NCI-H2196 treated with DMSO at 0.1 percent for 48 hours (cell line): ENCODE data around the gene RCAN1.
"Not testable (repeated sequence)": the region's sequence is repeated elsewhere in the genome, so short reads cannot be mapped to it uniquely, and the experiment has no call there.

Experiments used
- DNase-seq: peaks from one replicate; lab custom pipeline; 2025; ENCODE audit not compliant: unreplicated experiment; lab: John Stamatoyannopoulos, UW

RCAN1 gene

DNA sequence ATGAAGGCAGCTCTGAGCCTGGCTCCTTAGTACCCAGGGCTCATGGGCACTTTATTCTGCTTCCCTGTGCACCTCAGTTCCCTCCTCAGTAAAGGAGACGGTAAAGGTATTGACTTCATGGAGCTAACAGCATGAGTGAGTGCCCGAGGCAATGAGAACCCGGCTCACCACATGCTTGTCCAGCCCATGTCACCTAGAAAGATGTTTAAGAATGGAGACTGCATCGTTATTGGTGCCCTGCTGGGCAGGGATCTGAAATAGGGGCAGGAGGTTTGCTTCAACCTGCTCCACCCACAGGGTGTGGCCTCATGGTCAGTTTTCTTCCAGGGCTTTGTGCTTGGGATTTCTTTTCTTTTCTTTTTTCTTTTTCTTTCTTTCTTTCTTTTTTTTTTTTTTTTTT lies 95.9 kb downstream of the RCAN1 start:
- no peak for DNase-seq

DNA sequence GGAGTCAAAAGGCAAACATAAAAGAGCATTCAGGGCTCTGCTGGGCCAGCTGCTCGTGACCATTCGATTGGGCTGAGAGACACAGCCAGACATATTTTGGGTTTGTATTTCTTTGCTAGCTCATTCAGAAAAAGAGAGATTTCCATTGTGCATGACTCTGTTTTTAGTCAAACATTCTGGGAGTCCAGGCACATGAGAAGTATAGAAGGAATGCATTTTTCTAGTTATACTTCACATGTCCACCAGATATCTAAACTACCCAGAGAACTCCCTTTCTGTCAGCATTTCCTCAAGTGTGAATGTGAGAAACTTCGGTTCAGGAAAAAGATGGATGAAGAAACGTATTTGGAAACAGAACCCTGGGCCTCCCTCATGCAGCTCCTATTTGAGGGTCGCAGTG lies 96.6 kb downstream of the RCAN1 start:
- no peak for DNase-seq

DNA sequence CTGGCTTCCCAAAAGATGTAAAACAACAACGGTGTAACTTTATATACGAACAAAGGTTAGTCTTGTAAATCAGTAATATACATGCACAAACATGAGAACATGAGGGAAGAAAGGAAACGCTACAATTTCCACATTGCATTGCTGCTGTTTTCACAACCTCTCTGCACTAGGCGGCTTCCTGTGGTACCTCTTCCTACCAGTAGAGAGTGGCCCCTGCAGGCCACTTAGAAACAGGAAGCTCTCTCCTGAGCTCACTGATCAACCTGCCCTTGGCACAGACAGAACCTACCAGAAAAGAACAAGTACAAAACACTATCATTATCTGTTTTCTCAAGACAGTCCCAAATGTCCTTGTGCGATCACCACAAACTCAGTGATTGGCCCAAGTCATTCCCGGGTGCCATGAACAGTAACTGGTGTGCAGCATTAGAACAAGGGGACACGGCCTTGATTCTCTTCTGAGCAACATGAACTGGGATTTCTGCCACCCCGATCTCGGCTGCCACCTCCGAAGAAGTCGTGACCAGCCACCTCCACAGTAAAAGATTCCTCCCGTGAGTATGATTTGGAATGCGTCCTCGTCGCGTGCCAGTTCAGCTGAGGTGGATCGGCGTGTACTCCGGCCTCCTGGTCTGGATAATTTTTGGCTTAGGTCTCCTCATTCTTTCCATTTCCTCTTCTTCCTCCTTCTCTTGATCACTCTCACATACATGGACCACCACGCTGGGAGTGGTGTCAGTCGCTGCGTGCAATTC lies 97.2 kb downstream of the RCAN1 start:
- DNase-seq = no peak

DNA sequence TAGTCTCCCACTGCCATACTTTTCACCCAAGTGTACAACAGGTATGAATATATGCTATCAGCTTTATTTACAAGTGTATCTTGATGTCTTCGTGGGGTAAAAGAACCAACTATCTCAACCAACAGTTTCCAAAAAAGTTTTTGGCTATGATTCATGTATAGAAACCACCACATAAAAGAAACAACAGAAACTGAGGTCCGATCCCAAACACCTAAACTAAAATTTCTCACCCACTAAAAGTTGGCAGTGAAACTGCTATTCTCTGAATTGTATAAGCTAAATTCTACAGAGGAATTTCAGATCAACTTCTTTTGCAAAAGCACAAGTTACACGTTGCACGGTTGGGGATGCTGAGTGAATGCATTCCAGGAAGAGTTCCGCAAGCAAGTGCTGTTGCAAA lies 97.9 kb downstream of the RCAN1 start:
- DNase-seq = no peak

DNA sequence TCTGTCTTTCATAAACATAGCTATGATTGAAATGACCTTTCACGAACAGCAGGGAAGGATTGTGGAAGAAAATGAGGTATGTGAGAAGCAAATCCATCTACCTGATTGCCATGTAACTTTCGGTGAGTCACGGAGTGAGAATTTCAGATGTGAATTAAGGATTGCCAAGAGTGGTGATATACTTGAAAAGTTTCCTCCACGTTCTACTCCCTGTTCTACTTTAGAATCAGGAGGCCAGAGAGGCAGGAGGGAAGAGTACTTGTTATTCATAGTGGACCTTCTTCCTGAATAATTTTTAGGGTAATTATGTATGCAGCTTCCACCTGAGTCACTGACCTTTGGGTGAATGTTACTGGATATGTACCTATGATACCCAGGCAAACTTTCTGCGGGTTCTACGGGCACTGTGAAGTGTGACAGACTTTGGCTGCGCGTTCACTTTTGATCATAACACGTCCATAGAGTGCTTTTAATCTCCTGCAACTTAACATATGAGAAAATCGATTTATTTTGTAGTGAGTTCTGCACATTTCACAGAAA lies 100.3 kb downstream of the RCAN1 start:
- DNase-seq = no peak

DNA sequence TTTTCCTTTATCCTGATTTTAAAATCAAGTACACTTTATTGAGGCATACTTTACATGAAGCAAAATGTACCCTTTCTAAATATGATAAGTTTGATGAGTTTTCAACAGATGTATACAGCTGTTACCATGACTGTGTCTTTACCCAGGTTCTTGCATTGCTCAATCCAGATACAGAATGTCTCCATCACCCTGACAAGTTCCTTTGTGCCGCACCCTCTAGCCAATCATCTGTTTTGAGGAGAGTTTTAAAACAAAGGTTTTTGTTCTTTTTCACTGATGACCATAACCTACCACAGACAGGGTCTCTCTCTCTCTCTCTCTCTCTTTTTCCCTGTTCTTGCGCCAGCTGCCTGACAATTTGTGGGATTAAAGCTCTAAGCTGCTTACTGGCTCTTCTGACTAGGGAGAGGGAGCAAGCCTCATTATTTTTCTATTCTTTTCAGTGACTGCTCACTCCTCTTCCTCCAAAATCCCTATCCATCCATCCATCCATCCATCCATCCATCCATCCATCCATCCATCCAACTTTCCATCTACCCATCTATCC lies 101.7 kb downstream of the RCAN1 start:
- no peak for DNase-seq

DNA sequence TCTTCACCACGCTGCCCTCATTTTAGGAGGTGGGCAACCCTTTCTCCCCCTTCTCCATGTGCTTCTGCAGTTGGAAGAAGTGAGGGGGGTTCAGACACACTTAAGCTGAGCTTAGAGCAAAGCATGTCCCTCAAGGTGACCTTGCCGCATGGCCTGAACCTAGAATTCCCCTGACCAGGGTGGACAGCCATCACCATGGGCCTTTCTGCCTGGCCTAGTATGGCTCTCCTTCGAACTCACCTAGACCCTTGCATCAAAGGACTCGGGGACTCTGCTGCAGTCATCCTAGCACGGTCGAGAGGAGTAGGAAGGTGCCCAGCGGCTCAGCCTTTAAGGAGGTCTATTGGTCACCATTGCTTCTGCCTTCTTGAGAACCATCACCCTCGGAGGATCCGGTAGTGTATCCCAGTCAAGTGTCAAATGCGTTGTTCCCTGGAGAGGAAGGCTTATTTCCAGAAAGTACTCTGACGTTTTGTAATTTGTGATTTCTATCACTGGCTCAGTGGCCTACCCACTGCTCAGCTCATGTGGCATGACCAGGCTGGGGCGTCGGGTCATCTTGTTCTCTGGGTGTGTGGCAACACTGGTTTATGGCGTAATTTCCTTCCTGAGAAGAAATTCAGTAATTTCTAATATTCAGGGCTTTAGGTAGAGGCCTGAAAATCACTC lies 103.0 kb downstream of the RCAN1 start, which contains the start of gene KCNE1:
Gene KCNE1, minus strand, starts transcription at position 424 of the 669 bp plus-strand sequence. CDS start 62,576 bp downstream, outside the sequence.
- no peak for DNase-seq

DNA sequence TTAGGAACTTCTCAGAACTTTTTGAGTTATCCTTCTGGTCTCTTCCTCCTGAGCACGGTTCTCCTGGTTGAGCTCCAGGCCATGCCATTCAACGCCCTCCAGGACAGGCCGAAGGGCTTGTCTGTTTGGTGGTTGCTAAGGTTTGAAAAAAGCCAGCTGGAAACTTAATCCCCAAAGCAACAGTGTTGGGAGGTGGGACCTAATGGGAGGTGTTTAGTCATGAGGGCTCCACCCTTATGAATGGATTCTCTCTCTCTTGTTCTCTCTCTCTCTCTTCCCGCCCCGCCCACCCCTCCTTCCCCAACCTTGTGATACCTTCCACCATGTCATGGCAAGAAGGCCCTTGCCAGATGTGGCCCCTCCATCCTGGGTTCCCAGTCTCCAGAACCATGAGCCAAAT lies 103.7 kb downstream of the RCAN1 start:
- DNase-seq = no peak

DNA sequence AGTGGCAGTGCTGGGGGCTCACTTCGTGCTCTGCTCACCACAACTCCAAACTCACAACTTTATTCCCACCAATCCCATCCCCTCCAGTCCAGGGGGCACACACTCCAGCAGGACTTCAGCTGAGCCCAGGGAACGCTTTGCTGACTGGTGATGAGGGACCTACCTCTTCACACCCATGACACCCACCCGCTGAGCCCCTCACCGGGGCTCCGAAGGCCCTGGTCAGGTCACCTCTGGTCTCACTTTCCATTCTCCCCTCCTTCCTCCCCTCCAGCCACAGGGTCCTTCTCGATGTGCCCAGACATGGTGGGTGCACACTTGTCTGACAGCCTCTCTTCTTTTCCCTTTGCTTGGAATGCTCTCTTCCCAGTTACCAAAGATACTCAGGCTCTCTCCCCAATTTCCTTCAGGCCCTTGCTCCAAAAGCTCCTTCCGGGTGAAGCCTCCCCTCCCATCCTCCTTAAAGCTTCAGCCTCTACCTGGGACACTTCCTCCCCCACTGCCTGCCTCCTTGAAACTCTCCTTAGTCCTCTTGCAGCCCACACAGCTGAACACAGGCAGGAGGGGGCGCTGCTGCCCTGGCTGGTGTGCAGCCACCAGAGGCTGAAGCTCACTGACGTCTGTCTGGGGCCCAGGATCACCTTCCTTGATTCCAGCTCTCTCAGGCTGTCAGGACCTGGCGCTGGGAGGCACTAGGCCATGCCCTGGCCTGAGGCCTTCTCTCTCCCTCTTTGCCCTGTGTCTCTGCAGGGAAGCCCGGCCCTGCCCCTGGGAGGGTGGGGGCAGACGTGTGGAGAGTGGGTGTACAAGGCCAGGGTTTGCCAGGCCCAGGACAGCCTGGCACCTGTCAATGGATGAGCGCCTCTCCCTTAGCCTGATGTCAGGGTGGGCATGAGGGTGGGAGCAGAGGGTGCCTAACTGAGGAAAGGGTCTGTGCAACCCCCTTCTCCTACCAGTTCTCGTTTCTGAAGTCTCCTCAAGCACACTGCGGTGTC lies 104.5 kb downstream of the RCAN1 start:
- DNase-seq = peak; percentile 25

DNA sequence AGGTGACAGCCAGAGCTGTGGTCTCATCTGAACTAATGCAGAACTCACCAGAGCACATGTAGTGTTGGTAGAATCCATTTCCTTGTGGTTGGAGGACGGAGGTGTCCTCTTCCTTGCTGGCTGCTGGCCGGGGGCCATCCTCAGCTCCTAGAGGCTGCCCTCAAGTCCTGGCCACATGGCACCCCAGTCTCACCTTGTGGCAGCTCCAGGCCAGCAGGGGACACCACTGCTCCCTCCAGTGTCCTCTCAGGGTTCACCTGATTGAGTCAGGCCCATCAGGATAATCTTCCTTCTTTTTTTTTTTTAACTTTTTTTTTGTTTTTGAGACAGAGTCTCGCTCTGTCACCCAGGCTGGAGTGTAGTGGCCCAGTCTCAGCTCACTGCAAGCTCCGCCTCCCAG lies 105.8 kb downstream of the RCAN1 start:
- DNase-seq = no peak

DNA sequence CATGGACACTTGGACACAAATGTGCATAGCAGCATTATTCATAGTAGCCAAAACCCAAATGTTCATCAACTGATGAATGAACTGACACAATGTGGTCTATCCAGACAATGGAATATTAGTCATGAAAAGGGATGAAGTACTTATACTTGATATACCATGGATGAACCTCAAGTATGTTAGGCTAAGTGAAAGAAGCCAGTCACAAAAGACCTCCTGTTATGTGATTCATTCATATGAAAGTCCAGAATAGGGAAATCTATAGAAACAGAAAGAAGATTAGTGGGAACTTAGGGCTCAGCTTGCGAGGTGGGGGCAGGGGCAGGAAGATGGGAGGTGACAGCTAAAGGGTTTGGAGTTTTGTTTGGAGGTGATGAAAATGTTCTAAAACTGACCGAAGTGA lies 110.3 kb downstream of the RCAN1 start:
- DNase-seq = no peak

DNA sequence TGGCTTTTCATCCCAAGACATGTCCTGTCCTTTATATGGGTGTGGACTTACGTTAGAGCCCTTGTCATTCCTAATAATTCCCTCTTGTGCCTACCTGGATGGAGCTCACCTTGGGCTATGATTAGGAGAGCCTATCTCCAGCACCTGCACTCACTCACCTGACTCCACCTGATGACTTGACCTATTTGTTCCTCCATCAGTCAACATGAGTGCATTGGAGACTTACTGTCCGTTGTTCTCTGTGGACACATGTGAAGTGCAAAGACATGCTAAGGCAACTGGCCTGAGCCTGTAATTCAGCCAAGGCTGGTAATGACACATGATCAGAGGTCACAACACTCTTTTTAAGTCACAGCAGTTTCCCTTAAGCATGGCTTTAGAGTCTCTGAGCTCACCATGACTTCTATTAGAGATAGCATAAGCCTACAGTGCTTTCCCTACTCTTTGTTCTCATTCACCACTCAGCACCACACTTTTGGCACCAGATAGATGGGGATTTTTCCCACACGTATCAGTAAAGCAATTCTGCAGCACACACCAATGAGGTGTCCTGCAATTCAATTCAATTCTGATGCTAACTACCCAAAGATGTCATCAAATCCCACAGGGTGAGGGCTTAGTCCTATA lies 112.3 kb downstream of the RCAN1 start:
- DNase-seq = no peak

DNA sequence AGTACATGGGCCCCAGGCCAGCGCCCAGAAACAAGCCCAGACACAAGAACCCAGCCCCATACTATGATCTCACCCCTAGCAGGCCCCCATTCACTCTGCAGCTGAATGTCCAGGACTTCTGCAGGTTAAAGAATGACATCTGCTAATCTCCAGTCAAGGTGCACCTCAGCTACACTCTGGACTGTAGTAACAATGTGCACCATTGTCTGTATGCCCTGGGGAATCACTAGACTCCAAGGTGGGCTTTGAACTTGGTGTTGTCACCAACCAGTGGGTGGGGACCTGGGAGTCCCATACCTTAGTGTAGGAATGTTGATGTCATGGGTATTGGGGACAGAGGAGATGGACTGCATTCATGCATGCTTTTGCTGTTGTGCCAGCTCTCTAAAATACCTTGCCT lies 113.2 kb downstream of the RCAN1 start:
- DNase-seq = no peak

DNA sequence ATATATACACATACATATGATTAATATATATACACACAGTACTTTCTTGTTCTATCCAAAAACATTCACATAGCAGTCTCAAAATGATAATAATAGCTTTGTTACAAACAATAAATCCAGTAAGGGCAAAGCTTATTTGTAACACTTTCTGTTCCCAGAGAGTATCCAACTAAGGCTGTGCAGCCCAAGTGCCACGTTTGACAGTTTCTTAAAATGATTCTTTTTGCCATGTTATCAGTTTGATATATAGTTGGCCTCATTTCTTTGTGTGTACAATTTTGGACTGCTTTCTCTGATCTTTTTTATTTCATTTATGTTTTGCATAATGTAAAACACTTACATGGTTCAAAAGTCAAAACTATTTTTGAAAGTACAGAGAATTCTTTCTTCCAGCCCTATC lies 114.7 kb downstream of the RCAN1 start:
- DNase-seq = no peak

DNA sequence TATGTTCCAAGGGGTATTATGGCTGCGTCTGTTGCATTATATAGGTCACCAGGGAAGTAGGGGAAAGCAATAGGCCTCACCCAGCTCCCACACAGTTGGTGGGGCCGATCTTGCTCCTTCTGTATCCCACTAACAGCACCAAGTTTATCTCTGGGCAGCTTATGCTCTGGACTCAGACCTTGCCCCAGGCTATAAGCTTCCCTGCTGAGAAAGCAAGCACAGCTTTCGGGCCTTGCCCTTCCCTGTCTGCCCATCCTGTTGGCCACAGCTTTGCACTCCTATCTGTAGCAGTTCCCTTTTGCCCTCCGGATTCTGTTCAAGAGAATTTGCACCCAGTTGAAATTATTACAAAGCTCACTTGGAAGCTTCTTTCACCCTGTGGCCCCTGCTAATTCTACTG lies 115.8 kb downstream of the RCAN1 start:
- no peak for DNase-seq

DNA sequence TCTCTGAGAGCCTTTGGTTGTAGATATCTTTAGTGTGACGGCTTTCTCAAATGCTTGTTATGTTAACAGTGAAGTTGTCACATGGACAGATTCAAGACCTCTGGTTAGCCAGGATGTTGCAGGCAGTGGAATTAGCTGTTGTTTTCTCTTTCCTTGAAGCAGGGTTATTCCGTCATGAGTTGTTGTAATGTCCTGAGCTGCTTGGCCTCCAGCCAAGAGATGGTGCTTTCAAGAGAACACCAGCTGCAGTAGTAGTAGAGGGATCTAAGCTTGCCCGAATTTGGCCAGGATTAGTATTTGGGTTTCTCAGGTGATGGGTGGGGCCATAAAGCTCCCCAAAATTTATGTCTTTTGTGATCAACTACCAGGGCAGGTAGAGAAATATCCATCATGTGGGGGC lies 116.3 kb downstream of the RCAN1 start:
- peak; percentile 2 for DNase-seq

DNA sequence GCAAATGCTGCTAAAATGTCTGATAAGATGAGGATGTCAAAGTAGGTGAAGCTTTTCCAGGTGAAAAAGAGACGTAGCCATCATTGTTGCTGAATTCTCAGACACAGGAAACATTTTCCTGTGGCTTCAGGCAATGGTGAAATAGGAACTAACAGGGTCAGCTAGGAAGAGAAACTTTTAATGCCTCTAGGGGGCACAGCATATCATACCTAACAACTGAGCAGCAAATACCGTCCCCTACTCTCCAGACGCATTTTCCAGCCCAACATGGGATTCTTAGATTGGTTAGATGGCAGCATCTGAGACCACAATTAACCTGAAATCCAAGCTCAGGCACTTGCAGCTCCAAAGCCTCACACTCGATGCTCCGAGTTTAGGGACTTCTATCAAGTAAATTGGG lies 131.1 kb downstream of the RCAN1 start:
- not testable (repeated sequence) for DNase-seq

DNA sequence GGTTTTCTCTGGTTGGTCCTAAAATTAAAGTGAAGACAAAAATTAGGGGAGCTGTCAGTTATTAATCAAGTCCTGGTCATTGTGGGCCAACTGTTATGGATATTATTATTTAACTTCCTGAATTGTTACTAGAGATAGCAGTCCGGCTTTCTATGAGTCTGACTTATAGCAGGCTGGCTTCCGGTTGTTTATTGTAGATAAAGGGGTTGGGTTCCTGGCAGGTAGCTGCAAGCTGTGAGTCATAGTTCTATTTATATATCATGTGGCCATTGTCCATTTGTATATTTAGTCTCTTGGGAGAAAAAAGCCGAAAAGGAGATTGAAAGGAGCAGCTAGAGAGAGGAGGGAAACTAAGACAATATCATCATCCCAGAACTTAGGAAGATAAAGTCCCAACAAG lies 131.5 kb downstream of the RCAN1 start:
- DNase-seq = not testable (repeated sequence)

DNA sequence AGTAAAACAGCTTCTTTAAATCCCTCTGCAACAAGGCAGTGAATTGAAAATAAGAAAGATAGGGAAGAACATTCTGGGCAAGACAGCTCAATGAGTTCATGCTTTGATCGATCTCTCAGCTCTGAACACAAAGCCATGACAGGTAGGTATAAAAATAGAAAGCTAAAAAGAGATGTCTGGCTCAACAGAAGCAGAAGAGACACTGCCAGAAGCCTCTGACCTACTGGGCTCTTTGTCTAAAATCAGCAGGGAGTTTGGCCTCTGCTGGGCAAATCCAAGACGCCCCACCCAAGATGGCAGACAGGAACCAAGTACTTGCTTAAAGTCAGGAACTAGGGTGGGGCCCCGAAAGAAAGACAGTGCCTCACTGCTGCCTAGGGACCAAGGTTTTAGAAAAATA lies 147.6 kb downstream of the RCAN1 start:
- DNase-seq = not testable (repeated sequence)
